RCC 7860 (cell line): Measurements from ENCODE around the gene TASL.
"Not testable (repeated sequence)": the region's sequence is repeated elsewhere in the genome, so short reads cannot be mapped to it uniquely, and the experiment has no call there.

ENCODE experiments used
- DNase-seq: peaks from one replicate; pipeline ENCODE4 v3.0.0-alpha.2; 2015; ENCODE audit warnings: low spot score
- FAIRE-seq: peaks from 2 replicates; lab custom pipeline; 2012; peaks lifted over from hg19 to GRCh38; lab: Jason Lieb, UNC

TASL gene

GRCh38 chrX:30582664-30583063, 5.1 kb upstream of the TASL start:
- FAIRE-seq (no peak), DNase-seq (no peak)

- FAIRE-seq (no peak), DNase-seq (no peak)
These were observed 3.1 kb upstream of the TASL start for GRCh38 chrX:30580641-30581040.

DNA sequence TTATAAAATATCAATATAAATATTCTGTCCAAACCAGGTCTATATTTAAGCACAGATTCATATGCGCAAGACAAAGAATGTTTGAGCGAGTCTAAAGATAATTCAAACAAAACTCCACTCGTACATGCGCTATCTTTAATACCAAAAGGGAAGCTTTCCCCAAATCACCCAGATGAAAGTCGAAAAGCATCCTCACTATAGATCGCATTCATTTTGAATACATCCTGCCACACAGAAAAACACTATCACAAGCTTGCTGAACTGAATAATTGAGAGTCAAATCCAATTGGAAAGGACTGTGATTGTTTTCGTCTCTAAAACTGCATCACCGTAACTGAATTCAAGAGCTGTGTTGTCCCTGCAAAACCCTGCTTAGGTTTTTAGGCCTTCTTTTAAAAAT, 685 bp downstream of the TASL start:
- DNase-seq (no peak), FAIRE-seq (no peak)

DNA sequence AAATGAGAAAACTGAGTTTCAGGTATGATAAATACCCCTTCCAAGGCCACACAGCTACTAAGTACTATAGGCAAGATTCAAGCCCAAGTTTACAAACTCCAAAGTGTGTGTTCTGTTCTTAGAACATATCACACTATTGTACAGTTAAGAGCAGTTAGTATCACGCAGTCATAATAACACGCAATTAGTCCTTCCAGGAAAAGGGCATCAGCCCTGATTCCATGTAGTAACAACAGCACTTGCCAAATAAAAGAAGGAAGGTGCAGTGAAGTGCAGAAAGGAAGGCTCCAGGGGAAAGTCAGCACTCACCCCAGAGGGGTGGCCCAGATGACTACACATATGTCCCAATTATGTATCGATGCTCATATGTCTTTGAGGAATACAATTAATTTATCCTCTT, 4.4 kb downstream of the TASL start:
- FAIRE-seq (no peak), DNase-seq (no peak)

DNA sequence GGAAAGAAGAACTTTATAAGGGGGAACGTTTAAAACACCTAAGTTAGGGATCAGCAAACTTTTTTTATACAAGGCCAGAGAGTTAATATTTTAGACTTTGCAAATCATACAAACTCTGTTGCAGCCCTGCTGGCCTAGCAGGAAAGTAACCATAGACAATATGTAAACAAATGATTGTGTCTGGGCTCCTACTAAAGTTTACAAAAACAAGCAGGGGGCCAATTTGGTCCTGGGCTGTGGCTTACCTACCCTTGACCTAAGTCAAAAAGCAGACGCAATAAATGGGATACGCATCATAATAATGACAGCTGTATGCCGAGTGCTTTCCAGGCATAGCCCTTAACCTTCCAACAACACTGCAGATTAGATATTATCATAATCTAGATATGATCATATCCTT, 4.9 kb downstream of the TASL start:
- DNase-seq (no peak), FAIRE-seq (no peak)

DNA sequence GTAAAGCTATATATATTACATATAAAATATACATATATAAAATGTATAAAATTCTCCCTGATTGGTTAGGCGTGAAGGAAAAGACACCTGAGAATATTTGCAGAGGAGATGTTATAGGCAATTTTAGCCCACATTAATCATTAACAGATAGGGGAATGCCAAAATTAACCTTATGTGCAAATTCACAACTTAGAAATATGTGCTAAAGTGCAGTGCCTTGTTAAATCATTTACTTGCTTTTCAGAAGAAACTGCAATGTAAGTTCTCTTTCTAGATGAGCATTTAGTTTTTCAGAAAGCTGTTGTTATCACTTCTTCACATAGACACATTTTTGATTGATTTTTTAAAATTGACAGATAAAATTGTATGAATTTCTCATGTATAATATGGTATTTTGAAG, 5.6 kb downstream of the TASL start:
- FAIRE-seq (peak; percentile 47), DNase-seq (no peak)

DNA sequence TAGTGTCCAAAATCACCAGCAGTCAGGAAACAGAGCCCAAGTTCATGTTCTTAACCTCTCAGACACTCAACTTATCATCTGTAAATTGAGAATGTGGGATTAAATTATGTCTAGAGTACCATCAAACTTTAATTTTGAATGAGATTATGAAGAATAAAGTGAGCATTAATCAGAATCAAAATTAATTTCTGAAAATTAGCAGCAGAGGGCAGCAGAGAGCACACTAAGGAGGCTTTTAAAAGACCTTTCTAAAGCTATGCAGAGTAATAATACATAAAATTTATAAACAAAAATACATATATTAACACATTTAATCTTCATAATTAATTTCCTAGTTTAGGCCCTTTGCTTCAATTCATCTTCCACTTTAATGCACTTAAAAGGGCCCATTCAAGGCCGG, 7.1 kb downstream of the TASL start:
- DNase-seq, result no peak
- peak; percentile 85 for FAIRE-seq

GRCh38 chrX:30568136-30568535, 9.4 kb downstream of the TASL start:
- DNase-seq (peak; percentile 16), FAIRE-seq (no peak)

GRCh38 chrX:30563070-30563469, 14.5 kb downstream of the TASL start:
- not testable (repeated sequence) for DNase-seq, FAIRE-seq

GRCh38 chrX:30561191-30561590, 16.4 kb downstream of the TASL start:
- FAIRE-seq (no peak), DNase-seq (no peak)

DNA sequence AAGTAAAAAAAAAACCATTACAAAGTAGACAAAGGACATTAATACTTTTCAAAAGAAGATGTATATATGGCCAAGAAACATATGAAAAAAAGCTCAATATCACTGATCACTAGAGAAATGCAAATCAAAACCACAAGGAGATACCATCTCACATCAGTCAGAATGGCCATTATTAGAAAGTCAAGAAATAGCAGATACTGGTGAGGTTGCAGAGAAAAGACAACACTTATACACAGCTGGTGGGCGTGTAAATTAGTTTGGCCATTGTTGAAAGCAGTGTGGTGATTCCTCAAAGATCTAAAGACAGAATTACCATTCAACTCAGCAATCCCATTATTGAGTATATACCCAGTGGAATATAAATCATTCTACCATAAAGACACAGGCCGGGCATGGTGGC, 39.3 kb downstream of the TASL start:
- FAIRE-seq (no peak), DNase-seq (no peak)

DNA sequence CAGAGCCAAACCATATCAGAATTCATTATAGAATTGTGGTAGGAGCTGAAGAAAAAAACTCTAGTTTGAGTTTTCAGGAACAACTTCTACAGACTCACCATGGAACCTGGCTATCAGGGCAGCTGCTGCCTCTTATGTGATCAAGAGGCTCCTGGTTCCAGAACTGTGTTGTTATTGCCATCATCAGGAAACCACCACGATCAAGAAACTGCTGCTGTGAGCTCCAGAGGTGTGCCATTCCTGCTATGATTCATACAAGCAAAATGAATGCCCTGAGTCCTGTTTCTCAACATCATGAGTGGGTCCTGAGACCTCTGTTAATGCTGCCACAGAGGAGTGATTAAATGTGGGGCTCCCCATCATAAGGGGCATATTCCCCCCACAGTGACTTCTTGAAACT, 43.7 kb downstream of the TASL start:
- FAIRE-seq (no peak), DNase-seq (no peak)

DNA sequence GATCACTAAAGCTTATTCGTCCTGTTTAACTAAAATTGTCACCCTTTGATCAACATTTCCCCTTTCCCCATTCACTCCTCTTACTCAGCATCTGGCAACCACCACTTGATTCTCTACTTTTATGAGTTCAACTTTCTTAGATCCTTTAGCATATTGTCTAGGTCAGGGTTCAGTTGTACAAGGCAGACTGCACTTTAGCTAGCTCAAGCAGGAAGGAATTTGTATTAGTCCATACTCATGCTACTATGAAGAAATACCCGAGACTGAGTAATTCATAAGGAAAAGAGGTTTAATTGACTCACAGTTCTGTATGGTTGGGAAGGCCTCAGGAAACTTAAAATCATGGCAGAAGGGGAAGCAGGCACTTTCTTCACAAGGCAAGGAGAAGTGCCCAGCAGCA, 44.3 kb downstream of the TASL start:
- no peak for FAIRE-seq
- DNase-seq, result no peak

DNA sequence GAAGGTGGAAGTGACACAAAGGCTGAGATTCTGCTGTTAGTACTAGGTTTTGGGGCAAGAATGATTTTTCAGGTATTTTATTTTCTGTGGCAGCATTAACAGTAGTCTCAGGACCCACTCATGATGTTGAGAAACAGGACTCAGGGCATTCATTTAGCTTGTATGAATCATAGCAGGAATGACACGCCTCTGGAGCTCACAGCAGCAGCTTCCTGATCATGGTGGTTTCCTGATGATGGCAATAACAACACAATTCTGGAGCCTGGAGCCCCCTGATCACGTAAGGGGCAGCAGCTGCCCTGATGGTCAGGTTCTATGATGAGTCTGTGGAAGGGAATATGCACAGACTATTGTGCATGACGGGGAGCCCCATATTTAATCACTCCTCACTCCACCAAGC, 47.0 kb downstream of the TASL start:
- FAIRE-seq, result no peak
- DNase-seq, result no peak

GRCh38 chrX:30525732-30526131, 51.8 kb downstream of the TASL start:
- FAIRE-seq (no peak), DNase-seq (no peak)

GRCh38 chrX:30521440-30522182, 56.0 kb downstream of the TASL start:
- FAIRE-seq (no peak), DNase-seq (peak; percentile 73)

- DNase-seq, result no peak
- FAIRE-seq, result peak; percentile 53
These were observed 64.3 kb downstream of the TASL start for GRCh38 chrX:30513284-30513683.
